Measurements from ENCODE around the gene DENND1A. TPM values are rescaled to one million over a fixed set of nuclear protein-coding genes. Genes with fewer than 3 reads are reported as not detected.

DENND1A gene
- total and polyA plus RNA-seq, 2 donors = 6.7 to 9.2 TPM

GRCh38 chr9:123454361-123454760, 475.6 kb downstream of the DENND1A start:
- H3K9me3 ChIP-seq (ENCODE audit: control insufficient read depth in 2 of 2, insufficient read depth in 1 of 2, low read length in 1 of 2) = no peaks in the 10 kb centered on the region
- 85% methylated on average over 3 of the region's 3 CpGs for WGBS

GRCh38 chr9:123453831-123454321, 476.1 kb downstream of the DENND1A start:
- Histone ChIP-seq H3K9me3 (ENCODE audit: control insufficient read depth in 2 of 2, insufficient read depth in 1 of 2, low read length in 1 of 2) (no peaks in the 10 kb centered on the region), H3K36me3 (ENCODE audit: control insufficient read depth in 2 of 2, insufficient read depth in 2 of 2, low read length in 1 of 2) (no peaks in the 10 kb centered on the region), H3K27ac (ENCODE audit: low read depth in 1 of 2, low read length in 1 of 2) (no peak overlapping the region), H3K27me3 (ENCODE audit: control insufficient read depth in 2 of 2, insufficient read depth in 1 of 2, low read length in 1 of 2) (no peaks in the 10 kb centered on the region), H3K4me1 (ENCODE audit: control insufficient read depth in 2 of 2, insufficient read depth in 2 of 2, low read length in 2 of 2) (no peaks in the 10 kb centered on the region), H3K4me3 (ENCODE audit: low read length in 2 of 2) (no peak overlapping the region)
- no peak for DNase-seq (ENCODE audit: low read depth in 6 of 9, low spot score in 9 of 9)
- WGBS = 97% methylated on average over 7 of the region's 7 CpGs

More at GRCh38 chr9:123454361-123454760, 475.6 kb downstream of the DENND1A start:
- H3K27me3 ChIP-seq (ENCODE audit: control insufficient read depth in 2 of 2, insufficient read depth in 1 of 2, low read length in 1 of 2) = no peaks in the 10 kb centered on the region
- no peak for DNase-seq (ENCODE audit: low read depth in 6 of 9, low spot score in 9 of 9)
- H3K27ac ChIP-seq (ENCODE audit: low read depth in 1 of 2, low read length in 1 of 2) = no peak overlapping the region
- no peak overlapping the region for H3K4me3 ChIP-seq (ENCODE audit: low read length in 2 of 2)
- H3K36me3 ChIP-seq (ENCODE audit: control insufficient read depth in 2 of 2, insufficient read depth in 2 of 2, low read length in 1 of 2) = no peaks in the 10 kb centered on the region
- H3K4me1 ChIP-seq (ENCODE audit: control insufficient read depth in 2 of 2, insufficient read depth in 2 of 2, low read length in 2 of 2) = no peaks in the 10 kb centered on the region

DNA sequence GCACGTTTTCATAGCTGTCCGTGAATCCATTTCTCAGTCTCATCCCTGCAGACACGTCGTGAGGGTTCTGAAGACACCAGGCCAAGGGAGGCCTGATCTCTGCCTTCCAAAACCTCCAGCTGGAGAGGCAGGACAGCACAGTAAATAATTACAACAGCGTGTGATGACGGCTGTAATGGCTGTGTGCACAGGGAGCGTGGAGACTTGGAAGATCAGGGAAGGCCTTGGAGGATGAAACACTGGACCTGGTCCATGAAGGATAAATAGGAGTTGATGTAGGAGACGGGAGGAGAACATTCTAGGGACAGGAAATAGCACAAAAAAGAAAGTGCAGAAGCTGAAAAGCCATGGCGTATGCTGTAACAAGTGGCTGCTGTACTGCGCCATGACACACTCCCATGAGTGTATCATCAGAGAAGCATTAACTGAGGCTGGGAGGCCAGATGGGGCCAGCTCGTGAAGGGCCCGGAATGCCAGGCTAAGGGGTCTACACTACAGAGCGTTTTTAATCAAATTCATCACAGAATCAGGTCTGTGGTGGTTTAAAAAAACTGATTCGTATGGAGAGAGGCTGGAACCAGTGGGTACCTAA, 476.8 kb downstream of the DENND1A start:
- no peaks in the 10 kb centered on the region for H3K36me3 ChIP-seq (ENCODE audit: control insufficient read depth in 2 of 2, insufficient read depth in 2 of 2, low read length in 1 of 2)
- DNase-seq (ENCODE audit: low read depth in 6 of 9, low spot score in 9 of 9) = no peak
- 97% methylated on average over 14 of the region's 14 CpGs for WGBS

GRCh38 chr9:123450996-123451395, 478.9 kb downstream of the DENND1A start:
- Histone ChIP-seq H3K27me3 (ENCODE audit: control insufficient read depth in 2 of 2, insufficient read depth in 1 of 2, low read length in 1 of 2) (no peaks in the 10 kb centered on the region), H3K27ac (ENCODE audit: low read depth in 1 of 2, low read length in 1 of 2) (no peak overlapping the region), H3K4me1 (ENCODE audit: control insufficient read depth in 2 of 2, insufficient read depth in 2 of 2, low read length in 2 of 2) (no peaks in the 10 kb centered on the region), H3K9me3 (ENCODE audit: control insufficient read depth in 2 of 2, insufficient read depth in 1 of 2, low read length in 1 of 2) (no peaks in the 10 kb centered on the region), H3K36me3 (ENCODE audit: control insufficient read depth in 2 of 2, insufficient read depth in 2 of 2, low read length in 1 of 2) (no peaks in the 10 kb centered on the region), H3K4me3 (ENCODE audit: low read length in 2 of 2) (no peak overlapping the region)
- no peak for DNase-seq (ENCODE audit: low read depth in 6 of 9, low spot score in 9 of 9)
- WGBS = 94% methylated on average over 6 of the region's 6 CpGs

More for the DNA sequence above, 476.8 kb downstream of the DENND1A start:
- Histone ChIP-seq H3K4me3 (ENCODE audit: low read length in 2 of 2) (no peak overlapping the region), H3K9me3 (ENCODE audit: control insufficient read depth in 2 of 2, insufficient read depth in 1 of 2, low read length in 1 of 2) (no peaks in the 10 kb centered on the region), H3K4me1 (ENCODE audit: control insufficient read depth in 2 of 2, insufficient read depth in 2 of 2, low read length in 2 of 2) (no peaks in the 10 kb centered on the region), H3K27ac (ENCODE audit: low read depth in 1 of 2, low read length in 1 of 2) (no peak overlapping the region), H3K27me3 (ENCODE audit: control insufficient read depth in 2 of 2, insufficient read depth in 1 of 2, low read length in 1 of 2) (no peaks in the 10 kb centered on the region)

DNA sequence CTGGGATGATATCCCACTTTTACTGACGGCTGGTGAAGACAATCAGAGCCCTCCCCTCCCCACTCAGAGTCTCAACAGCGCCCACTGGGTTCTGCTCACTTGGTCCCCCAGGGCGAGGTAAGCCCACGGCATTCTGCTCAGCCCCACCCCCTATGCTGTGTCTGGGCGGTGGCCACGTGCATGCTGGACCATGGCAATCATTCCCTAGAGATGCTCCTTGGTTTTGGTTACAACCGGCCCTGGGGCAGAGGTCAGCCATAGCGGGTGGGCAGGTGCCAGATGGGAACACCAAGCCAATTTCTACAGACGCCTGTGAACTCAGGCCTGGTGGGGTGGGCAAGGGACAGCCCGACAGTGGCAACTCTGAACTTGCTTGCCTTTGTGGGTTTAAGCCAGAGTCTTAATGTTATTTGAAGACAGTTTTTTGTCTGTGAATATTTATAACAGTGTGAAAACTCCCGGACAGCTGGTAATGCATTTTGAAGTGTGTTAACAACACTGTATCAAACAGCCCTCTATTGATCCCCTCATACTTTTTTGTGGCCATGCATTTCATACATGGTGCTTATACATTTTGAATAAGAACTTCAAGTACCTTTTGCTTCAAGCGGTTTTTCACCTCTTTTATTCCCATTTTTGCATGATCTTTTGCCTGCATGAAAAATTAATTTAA, 479.7 kb downstream of the DENND1A start:
- no peaks in the 10 kb centered on the region for H3K27me3 ChIP-seq (ENCODE audit: control insufficient read depth in 2 of 2, insufficient read depth in 1 of 2, low read length in 1 of 2)
- no peaks in the 10 kb centered on the region for H3K4me1 ChIP-seq (ENCODE audit: control insufficient read depth in 2 of 2, insufficient read depth in 2 of 2, low read length in 2 of 2)
- H3K9me3 ChIP-seq (ENCODE audit: control insufficient read depth in 2 of 2, insufficient read depth in 1 of 2, low read length in 1 of 2) = no peaks in the 10 kb centered on the region
- 96% methylated on average over 12 of the region's 12 CpGs for WGBS
- no peak for DNase-seq (ENCODE audit: low read depth in 6 of 9, low spot score in 9 of 9)
- no peak overlapping the region for H3K4me3 ChIP-seq (ENCODE audit: low read length in 2 of 2)
- no peaks in the 10 kb centered on the region for H3K36me3 ChIP-seq (ENCODE audit: control insufficient read depth in 2 of 2, insufficient read depth in 2 of 2, low read length in 1 of 2)
- H3K27ac ChIP-seq (ENCODE audit: low read depth in 1 of 2, low read length in 1 of 2) = no peak overlapping the region

GRCh38 chr9:123447934-123448646, 481.8 kb downstream of the DENND1A start:
- Histone ChIP-seq H3K36me3 (ENCODE audit: control insufficient read depth in 2 of 2, insufficient read depth in 2 of 2, low read length in 1 of 2) (no peaks in the 10 kb centered on the region), H3K27me3 (ENCODE audit: control insufficient read depth in 2 of 2, insufficient read depth in 1 of 2, low read length in 1 of 2) (no peaks in the 10 kb centered on the region), H3K27ac (ENCODE audit: low read depth in 1 of 2, low read length in 1 of 2) (no peak overlapping the region), H3K4me3 (ENCODE audit: low read length in 2 of 2) (no peak overlapping the region), H3K4me1 (ENCODE audit: control insufficient read depth in 2 of 2, insufficient read depth in 2 of 2, low read length in 2 of 2) (no peaks in the 10 kb centered on the region), H3K9me3 (ENCODE audit: control insufficient read depth in 2 of 2, insufficient read depth in 1 of 2, low read length in 1 of 2) (no peaks in the 10 kb centered on the region)
- no peak for DNase-seq (ENCODE audit: low read depth in 6 of 9, low spot score in 9 of 9)
- 97% methylated on average over 9 of the region's 9 CpGs for WGBS

DNA sequence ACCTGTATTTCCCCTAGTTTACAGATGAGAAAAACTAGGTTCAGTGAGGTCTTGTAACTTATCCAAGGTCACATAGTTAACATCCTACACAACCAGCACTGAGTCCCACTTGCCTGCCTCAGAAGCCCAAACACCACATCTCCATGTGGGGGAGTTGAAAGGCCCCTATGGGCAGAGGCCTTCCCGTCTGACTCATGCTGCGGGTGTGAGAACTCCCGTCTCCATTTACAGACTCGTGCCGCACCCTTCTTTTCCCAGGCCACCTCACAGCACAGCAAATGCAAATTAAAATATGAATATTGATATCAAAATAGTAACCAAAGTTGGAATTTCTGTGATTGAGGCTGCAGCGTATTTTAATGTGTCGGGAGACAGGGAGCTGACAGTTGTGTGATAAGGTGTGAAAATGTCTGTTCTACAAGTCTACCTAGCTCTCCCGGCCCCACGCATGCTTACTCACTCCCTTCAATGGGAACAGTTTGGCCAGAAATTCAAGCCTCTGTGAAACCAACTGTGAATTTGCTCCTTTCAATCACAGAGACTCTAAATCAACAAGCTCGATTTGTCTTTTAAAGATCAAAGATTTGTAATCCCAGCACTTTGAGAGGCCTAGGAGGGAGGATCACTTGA, 483.8 kb downstream of the DENND1A start:
- Histone ChIP-seq H3K27me3 (ENCODE audit: control insufficient read depth in 2 of 2, insufficient read depth in 1 of 2, low read length in 1 of 2) (no peaks in the 10 kb centered on the region), H3K4me3 (ENCODE audit: low read length in 2 of 2) (no peak overlapping the region), H3K27ac (ENCODE audit: low read depth in 1 of 2, low read length in 1 of 2) (no peak overlapping the region), H3K9me3 (ENCODE audit: control insufficient read depth in 2 of 2, insufficient read depth in 1 of 2, low read length in 1 of 2) (no peaks in the 10 kb centered on the region), H3K4me1 (ENCODE audit: control insufficient read depth in 2 of 2, insufficient read depth in 2 of 2, low read length in 2 of 2) (no peaks in the 10 kb centered on the region), H3K36me3 (ENCODE audit: control insufficient read depth in 2 of 2, insufficient read depth in 2 of 2, low read length in 1 of 2) (no peaks in the 10 kb centered on the region)
- no peak for DNase-seq (ENCODE audit: low read depth in 6 of 9, low spot score in 9 of 9)
- WGBS = 97% methylated on average over 10 of the region's 10 CpGs

DNA sequence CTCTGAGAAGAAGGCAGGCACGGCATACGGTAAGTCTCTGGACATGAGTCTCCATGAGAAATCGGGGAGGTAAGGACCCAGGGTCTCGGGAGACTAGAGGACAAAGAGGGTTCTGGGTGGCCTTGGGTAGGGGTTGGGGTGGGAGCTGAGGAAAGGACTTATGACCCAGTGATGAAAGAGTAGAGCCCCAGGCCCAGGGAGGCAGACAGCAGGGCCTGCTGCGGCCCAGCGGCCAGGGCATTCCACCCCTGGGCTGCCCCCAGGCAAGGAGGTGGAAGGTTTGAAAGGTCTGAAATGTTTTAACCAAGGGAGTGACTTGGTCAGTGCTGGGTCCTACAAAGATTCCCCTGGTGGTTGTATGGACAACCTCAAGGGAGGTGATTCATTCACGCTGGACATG, 484.8 kb downstream of the DENND1A start:
- H3K4me3 ChIP-seq (ENCODE audit: low read length in 2 of 2) = no peak overlapping the region
- no peaks in the 10 kb centered on the region for H3K27me3 ChIP-seq (ENCODE audit: control insufficient read depth in 2 of 2, insufficient read depth in 1 of 2, low read length in 1 of 2)
- no peaks in the 10 kb centered on the region for H3K9me3 ChIP-seq (ENCODE audit: control insufficient read depth in 2 of 2, insufficient read depth in 1 of 2, low read length in 1 of 2)
- no peak overlapping the region for H3K27ac ChIP-seq (ENCODE audit: low read depth in 1 of 2, low read length in 1 of 2)
- H3K36me3 ChIP-seq (ENCODE audit: control insufficient read depth in 2 of 2, insufficient read depth in 2 of 2, low read length in 1 of 2) = peaks cover 0 to 1% of the 10 kb centered on the region in 2 donors
- no peaks in the 10 kb centered on the region for H3K4me1 ChIP-seq (ENCODE audit: control insufficient read depth in 2 of 2, insufficient read depth in 2 of 2, low read length in 2 of 2)
- 98% methylated on average over 7 of the region's 7 CpGs for WGBS
- no peak for DNase-seq (ENCODE audit: low read depth in 6 of 9, low spot score in 9 of 9)

- Histone ChIP-seq H3K36me3 (ENCODE audit: control insufficient read depth in 2 of 2, insufficient read depth in 2 of 2, low read length in 1 of 2) (peaks cover 0 to 5% of the 10 kb centered on the region in 2 donors), H3K27me3 (ENCODE audit: control insufficient read depth in 2 of 2, insufficient read depth in 1 of 2, low read length in 1 of 2) (no peaks in the 10 kb centered on the region), H3K4me3 (ENCODE audit: low read length in 2 of 2) (no peak overlapping the region), H3K4me1 (ENCODE audit: control insufficient read depth in 2 of 2, insufficient read depth in 2 of 2, low read length in 2 of 2) (no peaks in the 10 kb centered on the region), H3K9me3 (ENCODE audit: control insufficient read depth in 2 of 2, insufficient read depth in 1 of 2, low read length in 1 of 2) (no peaks in the 10 kb centered on the region), H3K27ac (ENCODE audit: low read depth in 1 of 2, low read length in 1 of 2) (no peak overlapping the region)
- DNase-seq (ENCODE audit: low read depth in 6 of 9, low spot score in 9 of 9) = no peak
These were observed 488.2 kb downstream of the DENND1A start for GRCh38 chr9:123441769-123442168.
